Muscle of back (tissue), 11 donors: ENCODE measurements around the gene RAB3B. TPM values are rescaled to one million over a fixed set of nuclear protein-coding genes. Genes with fewer than 3 reads are reported as not detected.
"Not testable (repeated sequence)": the region's sequence is repeated elsewhere in the genome, so short reads cannot be mapped to it uniquely, and the experiment has no call there.

Source experiments
- DNase-seq, 3 donors: peaks; one replicate each; pipeline versions ENCODE4 v3.0.0 to v3.0.0-alpha.2; 2013
- polyA plus RNA-seq, 10 donors: library from polyadenylated mRNA; unstranded; fragments of 120-200 nt; gene quantifications; one replicate each; pipeline ENCODE4 v1.2.1, GENCODE V29; 2013; ENCODE audit not compliant: insufficient read length in 10 of 10

Gene RAB3B
- polyA plus RNA-seq, 10 donors = 0.20 to 0.32 (median 0.23) TPM

DNA sequence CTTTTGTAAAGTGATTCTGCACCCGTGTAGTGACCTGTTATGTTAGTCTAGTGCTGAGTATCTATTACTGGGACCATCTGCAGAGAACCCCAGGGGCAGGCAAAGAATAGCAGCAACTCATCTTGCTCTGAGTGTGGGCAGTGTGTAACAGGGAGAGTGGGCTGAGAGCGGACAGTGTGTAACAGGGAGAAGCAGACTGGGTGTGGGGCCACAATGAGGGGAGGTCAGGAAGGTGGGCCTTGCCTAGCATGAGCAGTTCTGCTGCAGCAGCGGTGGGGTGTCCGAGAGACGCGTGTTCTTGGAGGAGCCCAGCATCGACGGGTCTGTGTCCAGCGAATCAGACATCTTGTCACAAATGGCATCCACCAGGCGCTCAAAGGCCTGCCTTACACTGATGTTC lies 70.8 kb downstream of the RAB3B start:
- DNase-seq = no peak

DNA sequence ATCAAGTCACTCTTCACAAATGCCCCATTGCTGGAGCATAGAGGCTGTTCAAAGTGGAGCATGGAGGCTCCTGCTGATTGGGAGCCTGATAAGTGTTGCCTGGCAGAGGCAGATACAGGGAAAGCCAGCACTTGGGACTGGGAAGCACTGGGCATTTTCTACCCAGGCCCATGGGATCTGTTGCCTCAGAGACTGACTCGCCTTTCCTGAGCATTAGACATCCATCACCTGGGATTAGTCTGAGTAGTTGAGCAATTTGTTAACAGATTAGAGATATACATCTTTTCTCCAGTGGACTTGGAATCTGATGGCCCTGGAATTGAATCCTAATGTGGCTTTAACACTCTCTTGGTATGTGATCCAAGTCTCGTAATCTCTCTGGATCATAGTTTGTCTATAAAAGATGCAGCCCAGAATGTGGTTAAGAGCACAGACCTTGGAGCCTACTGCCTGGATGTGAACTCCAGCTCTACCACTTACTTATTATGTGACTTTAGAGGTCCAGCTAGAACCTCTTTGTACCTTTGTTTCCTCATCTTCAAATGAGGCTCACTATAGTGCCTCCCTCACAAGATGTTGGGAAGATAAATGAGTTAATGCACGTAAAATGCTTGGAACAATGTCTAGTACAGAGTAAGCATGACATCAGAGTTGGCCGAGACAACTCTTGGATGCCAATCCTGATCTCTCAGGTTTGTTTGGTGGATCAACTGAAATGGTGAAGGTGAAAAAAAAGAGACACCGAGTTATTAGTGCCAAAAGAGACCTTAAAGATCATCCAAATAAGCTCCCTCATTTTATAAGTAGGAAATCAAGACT lies 73.7 kb downstream of the RAB3B start:
- peak in 1 of 3 donors; percentile 38 for DNase-seq

DNA sequence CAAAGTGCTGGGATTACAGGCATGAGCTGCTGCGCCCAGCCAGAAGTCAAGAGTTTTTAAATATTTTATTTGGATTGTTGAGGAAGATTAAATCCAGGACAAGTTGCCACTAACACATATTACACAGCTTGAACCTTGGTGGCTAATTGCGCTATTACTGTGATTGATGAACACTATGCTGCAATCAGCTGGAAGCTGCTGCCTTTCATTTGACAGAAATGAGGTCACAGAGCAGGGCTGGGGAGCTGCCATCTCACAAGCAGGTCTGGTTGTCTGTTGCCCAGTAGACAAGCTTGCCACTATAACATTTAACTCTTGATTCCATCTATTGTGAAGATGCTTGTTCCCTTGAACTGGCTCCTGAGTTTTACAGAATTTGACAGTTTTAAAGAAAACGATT lies 74.5 kb downstream of the RAB3B start:
- no peak for DNase-seq

DNA sequence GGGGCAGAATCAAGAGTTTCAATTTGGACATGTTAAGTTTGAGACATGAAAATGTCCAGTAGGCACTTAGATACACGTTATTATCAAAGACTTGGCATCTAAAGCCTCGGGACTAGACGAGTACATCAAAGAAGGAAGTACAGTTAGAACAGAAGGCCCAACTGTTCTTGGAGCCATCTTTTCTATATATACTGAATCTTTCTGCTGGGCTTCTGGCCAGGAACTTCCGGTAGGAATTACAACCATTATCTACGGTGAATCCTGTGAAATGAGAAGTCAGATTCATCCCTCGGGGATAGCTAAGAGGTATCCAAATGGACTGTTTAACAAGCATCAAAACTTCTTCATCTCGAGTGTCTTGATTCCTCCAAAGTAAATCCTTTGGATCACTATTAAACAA lies 77.6 kb downstream of the RAB3B start:
- no peak for DNase-seq

DNA sequence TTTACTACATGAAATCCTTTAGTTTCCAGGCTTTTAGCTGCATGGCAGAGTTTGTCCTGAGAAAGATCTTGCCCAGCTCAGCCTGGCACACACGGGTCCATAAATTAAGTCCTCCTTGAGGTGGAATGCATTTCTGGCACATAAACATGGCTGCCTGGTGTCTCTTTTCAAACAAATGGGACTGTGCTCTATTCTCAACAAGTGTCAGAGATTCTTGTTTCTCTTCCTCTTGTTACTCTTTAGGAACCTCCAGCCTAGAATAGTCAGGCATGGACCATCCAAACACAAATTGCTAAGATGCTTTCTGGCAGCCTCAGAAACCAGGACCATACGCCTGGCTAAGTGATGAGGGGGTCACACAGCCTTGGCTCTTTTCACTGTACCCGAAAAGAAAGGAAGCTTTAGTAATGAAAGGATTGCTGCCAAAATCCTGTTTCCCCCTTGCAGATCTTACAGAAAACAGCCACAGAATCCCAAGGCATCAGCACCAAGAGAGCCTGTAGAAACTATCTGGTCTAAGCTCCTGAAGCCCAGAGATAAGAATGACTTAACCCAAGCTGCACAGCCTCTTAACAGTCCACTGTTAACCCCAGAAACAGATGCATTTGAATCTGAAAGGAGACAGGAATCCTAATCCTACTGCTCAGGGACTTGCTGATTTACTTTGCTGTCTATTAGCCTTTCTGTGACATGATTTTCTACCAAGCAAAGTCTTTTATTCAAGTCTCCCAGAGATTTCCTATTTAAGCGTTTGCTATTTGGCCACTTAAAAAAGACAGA lies 80.1 kb downstream of the RAB3B start:
- no peak for DNase-seq

DNA sequence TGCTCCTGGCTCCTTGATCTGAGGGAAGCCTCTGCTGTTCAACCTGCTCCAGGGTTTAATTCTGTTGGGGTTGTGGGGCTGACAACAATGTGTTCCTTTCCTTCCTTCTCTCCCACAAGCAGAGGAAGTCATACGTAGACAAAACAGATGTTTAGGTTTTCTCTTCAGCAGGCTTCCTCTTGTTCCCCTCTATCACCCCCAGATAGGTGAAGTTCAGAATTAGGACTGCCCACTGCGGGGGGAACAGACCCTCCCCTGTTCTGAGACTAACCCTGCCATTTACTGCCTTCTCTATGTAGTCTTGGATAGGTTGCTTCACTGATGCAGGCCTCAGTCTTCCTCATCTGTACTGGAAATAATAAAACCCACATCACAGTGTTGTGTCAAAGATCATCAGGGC lies 82.0 kb downstream of the RAB3B start:
- DNase-seq = no peak

DNA sequence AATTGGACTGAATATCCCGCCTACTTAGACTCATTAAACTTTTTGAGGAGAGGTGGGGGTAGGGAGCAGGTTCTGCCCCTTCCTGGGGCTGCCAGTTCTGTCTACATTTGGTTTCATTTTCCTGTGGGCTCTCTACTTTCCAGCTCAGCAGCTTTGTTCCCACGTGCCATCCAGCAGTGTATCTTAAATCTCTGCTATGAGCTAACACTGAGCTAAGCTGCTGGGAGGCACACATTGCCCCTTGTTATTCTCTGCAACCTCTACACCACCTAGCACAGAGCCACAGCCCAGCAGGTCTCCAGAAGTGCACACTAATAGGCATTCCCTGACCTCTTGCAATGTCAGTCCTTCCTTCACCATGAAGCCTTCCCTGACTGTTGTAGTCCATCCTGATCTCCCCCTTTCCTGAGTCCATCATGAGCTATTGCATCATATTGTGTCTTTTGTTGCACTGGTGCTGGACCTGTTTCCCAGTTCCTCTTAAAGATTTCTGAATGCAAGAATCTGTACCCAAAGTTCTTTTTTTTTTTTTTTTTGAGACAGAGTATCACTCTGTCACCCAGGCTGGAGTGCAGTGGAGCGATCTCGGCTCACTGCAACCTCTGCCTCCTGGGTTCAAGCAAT lies 83.3 kb downstream of the RAB3B start:
- DNase-seq = no peak

DNA sequence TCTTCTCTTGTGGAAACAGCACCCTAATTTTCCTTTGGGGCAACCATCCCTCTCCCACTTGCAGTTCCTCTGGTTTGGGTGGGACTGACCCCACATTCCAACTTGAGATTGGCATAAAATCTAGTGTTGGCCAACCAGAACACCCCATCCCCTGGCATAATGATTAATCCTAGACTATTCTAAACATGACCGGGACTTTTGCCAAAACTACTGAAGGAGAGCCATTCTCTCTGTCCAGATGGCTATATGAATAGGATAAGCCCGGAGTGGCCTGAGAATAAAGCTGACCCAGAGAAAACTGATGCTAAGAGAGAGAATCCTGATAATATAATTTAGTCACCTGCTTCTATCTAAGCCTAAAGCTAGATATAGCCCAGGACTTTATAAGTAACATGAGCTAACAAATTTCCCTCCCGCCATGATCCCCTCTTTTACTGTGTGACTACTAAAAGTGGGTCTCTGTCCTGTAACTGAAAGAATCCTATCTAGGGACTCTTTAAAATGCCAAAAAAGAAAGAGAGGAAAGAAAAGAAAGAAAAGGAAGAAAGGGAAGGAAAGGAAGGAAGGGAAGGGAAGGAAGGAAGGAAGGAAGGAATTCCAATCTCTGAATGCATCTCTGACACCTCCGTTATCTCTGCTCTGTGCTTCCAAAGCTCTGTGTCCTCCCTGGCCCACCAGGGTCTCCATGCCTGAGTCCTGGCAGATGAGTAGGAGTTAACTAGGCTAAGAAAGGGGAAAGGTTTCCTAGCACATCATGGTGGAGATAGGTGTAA lies 84.0 kb downstream of the RAB3B start:
- DNase-seq = peak in 1 of 3 donors; percentile 17

DNA sequence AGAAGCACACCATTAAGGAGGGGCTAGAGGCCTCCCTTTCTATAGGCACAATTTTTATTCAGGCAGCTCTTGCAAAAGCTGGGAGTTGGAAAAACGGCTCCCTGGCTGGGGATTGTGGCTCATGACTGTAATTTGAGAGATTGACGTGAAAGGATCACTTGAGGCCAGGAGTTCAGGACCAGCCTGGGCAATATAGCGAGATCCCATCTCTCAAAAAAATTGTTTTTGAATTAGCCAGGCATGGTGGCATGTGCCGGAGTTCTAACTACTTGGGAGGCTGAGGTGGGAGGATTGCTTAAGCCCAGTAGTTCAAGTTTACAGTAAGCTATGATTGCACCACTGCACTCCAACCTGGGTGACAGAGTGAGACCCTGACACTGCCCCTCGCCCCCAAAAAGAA lies 88.0 kb downstream of the RAB3B start:
- DNase-seq = no peak

DNA sequence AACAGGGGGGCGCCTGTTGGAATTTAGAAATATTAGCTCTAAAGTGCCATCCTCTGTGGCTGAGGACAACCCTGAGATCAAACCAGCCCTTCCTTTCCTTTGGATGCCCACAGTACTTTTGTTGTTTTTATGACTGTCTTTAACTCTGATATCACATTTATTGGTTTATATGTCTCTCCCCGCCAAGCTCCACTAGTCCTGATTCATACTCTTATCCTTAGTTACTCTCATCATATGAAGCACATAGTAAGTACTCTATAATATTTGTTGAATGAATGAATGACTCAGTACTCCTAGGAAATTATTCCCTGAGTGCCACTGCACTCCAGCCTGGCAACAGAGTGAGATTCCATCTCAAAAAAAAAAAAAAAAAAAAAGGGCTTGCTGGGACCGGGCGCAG lies 89.3 kb downstream of the RAB3B start:
- DNase-seq = no peak

DNA sequence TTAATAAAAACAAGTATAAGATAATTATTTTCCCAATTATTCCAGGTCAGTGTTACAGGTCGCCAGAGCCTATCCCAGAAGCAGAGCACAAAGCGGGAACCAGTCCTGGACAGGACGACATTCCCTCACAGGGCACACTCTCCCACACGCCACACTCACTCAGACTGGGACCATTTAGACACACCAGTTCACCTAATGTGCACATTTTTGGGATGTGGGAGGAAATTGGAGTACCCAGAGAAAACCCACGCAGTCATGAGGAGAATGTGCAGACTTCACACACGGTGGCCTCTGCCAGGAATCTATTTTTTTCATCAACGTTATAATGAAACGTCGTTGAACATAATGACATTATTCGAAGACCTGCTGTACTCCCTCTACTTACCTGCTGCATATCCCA lies 91.5 kb downstream of the RAB3B start:
- DNase-seq = no peak

DNA sequence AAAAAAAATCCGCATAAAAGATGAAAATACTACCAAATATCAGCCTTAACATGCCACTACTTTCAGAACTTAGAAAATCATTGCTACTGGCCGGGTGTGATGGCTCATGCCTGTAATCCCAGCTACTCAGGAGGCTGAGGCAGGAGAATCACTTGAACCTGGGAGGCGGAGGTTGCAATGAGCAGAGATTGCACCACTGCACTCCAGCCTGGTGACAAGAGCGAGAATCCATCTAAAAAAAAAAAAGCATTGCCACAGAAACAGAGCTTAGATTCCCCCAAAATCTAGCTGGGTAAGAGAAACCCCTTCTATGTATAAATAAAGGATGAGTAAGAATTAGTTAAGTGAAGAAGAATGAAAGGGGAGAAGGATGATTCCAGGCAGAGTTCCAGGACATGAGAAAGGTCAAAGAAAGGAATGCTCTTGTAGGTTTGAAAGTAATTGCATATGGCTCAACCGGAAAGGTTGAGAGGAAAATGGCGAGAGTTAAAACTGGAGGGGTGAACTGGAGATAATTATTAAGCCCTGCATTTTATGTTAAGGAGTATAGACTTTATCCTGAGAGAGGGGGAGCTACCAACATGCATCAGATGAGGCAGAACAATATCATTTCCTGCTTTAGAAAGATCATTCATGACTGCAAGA lies 92.3 kb downstream of the RAB3B start:
- DNase-seq = peak in 1 of 3 donors; percentile 93

DNA sequence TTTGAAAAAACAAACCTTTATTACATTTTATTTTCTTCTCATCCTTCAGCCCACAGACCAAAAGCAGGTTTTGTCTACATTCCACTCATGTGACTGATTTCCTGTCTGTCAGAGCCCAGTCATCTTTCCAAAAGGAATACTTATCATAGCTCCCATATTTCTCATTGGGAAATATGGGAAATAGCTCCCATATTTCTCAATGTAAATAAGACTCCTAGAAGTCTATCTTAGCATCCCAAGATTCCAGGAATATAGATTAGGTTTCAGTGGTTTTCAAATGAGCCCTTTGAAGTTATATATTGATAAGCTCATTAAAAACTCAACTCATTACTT lies 92.8 kb downstream of the RAB3B start:
- peak in 1 of 3 donors; percentile 93 for DNase-seq

DNA sequence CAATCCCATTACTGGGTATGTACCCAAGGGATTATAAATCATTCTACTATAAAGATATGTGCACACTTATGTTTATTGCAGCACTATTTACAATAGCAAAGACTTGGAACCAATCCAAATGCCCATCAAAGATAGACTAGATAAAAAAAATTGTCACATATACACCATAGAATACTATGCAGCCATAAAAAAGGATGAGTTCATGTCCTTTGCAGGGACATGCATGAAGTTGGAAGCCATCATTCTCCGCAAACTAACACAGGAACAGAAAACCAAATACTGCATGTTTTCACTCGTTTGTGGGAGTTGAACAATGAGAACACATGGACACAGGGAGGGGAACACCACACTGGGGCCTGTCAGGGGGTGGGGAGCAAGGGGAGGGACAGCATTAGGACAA lies 95.8 kb downstream of the RAB3B start:
- DNase-seq = not testable (repeated sequence)

DNA sequence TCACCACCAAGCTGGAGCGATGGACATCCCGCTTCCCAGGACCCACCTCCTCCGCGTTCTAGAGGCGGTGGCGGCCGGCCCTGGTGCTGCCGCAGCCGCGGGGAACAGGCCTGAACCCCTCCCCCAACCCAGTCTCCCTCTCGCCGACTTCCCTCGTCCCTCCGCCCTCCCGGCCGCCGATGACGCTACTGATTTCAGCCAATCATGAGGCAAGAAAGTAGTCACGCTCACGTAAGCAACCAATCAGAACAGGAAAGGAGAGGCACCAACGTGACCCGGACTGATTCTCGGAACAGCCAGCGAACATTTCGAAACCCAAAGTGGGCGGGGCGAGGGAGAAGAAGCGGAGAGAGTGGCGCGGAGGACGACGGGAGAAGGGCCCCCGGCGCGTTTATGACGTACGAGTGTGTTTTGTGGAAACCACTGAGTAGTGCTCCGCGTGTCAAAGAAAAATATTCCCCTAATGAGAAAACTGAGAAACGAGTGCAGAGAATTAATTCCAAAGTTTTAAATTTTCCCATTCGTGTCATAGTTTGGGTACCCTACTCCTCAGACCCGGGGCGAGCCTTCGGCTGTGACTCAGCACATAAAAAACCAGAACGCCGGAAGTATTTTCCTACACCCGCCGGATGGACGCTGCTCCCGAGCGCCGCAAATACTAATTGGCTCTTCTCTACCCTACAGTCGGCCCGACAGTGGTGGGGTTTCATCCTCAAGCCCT lies 111.7 kb downstream of the RAB3B start, which contains the start of gene NRDC:
Gene NRDC (minus strand): TSS at position 112 of the 721 bp plus-strand sequence. CDS start 112 bp downstream, outside the sequence.
- peak; percentile 100 for DNase-seq

DNA sequence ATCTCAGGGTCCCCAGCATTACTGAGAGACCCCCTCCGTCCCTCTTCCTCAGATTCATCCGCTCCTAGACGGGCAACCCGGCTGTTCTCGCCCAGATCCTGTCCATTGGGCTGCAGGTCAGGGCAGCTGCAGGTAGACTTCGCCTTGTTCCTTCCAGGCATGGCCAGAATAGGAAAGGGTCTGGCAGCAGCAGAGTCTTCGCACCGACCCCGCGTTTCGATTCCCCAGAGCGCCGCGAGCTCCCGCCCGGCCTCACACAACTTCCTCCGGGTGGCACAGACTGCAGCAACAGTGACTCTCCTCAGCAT lies 112.2 kb downstream of the RAB3B start:
- no peak for DNase-seq

DNA sequence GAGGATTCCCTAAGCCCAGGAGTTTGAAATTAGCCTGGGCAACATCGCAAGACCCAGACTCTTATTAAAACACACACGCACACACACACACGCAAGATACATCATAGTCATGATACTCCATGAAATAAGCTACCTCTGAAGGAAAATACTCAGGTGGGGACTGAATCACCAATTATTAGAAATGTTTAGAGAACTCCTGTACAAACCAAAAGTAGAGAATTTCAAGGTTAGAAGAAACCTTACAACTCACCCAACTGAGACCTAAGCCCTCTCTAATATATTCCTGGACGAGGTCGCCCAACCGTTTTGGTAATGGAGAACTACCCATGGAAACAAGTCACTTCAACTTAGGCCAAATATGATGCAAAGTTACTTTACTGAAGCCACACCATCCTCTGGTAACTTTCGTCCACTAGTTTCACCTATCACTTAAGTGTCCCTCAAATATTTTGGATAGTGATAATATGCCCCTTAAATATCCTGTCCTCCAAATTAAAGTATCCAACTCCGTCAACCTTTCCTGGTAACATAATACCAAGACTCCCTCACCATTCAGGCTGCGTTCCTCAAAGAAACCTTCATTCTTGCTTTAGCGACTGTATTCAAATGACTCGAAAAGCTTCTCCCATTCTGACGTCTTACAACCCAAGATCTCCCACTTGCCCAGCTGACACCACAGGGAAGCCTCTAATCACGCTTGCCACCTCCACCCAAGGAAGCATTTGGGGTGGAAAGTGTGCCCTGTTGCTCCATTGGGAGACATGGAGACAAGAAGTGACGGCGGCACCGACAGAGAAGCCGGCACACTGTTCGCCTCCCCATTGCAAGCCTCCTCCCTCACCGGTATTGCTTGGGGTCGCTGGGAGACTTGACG lies 112.8 kb downstream of the RAB3B start:
- peak in 1 of 3 donors; percentile 27 for DNase-seq

DNA sequence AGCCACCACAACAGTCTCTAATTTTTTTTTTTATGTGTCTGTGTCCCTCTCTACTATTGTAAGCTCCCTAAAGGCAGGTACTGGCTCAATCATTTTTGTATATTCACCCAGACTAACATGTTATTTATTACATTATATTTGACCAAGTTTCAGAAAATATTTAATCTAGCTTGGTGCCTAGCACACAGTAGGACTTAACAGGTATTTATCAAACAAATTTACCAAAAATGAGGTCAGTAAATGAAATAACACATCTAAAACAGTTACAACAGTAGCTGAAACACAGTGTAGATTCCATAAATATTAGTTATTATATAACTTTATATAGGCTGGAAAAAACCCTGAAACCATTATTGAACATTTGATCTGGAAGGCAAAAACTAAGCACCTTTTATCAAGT lies 114.7 kb downstream of the RAB3B start:
- DNase-seq = no peak

DNA sequence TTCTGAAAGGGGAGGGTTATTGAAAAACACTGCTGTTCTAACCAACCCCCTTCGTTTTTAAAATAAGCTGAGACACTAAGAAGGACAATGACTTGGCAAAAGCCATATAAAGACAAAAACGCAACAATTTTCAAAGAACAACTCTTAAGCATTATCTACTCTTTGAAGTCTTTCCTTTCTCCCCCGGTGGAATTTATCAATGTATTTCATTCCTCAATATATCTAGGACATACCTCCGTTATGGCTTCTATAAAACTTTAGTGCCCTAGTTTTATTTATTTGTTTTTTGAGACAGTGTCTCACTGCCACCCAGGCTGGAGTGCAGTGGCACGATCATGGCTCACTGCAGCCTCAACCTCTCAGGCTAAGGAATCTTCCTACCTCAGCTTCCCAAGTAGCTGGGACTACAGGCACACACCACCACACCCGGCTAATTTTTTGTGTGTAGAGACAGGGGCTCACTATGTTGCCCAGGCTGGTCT lies 115.2 kb downstream of the RAB3B start:
- DNase-seq = no peak

DNA sequence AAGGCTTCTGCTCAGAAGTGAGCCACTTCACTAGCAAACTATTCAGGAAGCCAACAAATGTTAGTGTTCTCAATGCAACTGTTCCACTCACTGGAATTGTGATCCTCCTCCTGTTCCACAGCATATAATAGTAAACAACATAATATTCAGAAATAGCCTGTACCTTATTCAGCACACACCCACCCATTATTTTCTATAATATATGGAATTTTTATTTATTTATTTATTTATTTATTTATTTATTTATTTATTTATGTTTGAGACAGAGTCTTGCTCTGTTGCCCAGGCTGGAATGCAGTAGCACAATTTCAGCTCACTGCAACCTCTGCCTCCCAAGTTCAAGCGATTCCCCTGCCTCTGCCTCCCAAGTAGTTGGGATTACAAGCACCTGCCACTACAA lies 117.2 kb downstream of the RAB3B start:
- not testable (repeated sequence) for DNase-seq
